A549 (cell line): ENCODE results near the gene DRD3.

ENCODE experiments used
- CEBPB ChIP-seq, 2 experiments: fragments of >200 bp in 1 of 2; sonication (Bioruptor Twin) in 1 of 2; formaldehyde crosslinking in 1 of 2; IDR thresholded peaks; 2 replicates each; pipeline ENCODE4 v1.6.1; 2012 to 2016
- ELK1 ChIP-seq: fragments of 150-350 bp; IDR thresholded peaks from 2 replicates; pipeline ENCODE4 v1.6.1; 2014; ENCODE audit warnings: low read depth, mild to moderate bottlenecking, low read length

DNA sequence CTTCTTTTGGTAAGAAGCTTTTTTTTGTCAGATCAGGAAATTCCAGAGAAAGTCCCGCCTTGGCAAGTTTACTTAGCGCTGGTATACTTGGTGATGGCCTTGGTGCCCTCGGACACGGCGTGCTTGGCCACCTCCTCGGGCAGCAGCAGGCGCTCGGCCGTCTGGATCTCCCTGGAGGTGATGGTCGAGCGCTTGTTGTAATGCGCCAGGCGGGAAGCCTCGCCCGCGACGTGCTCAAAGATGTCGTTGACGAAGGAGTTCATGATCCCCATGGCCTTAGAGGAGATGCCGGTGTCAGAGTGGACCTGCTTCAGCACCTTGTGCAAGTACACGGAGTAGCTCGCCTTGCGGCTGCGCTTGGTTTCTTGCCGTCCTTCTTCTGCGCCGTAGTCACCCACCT lies 75.7 kb downstream of the DRD3 start:
- TF ChIP-seq ELK1 = no peak
- TF ChIP-seq CEBPB (IDR thresholded peaks at IDR 0.05) = no peak
